HepG2 (cell line): ENCODE measurements around the gene PTH2. TPM values are rescaled to one million over a fixed set of nuclear protein-coding genes. Genes with fewer than 3 reads are reported as not detected.
A peak's percentile ranks its signal among the peaks of the same experiment; 100 is the strongest.

Experiments used
- ASH2L ChIP-seq: fragments of 300-600, 200-600 bp; sonication (generic); IDR thresholded peaks from 2 replicates; pipeline ENCODE4 v1.7.0; 2017; ENCODE audit warnings: low read depth, mild to moderate bottlenecking, moderate library complexity, mixed read lengths, low read length; ENCODE audit not compliant: insufficient read length
- BRF2 ChIP-seq: sonication (generic); formaldehyde crosslinking; IDR thresholded peaks from 2 replicates; pipeline ENCODE4 v1.8.1; 2022; ENCODE audit warnings: mild to moderate bottlenecking, missing genetic modification reagents
- DMAP1 ChIP-seq: IDR thresholded peaks from 2 replicates; pipeline ENCODE4 v1.6.1; 2016
- DR1 ChIP-seq: sonication (generic); formaldehyde crosslinking; IDR thresholded peaks from 2 replicates; pipeline ENCODE4 v1.8.0; 2021; ENCODE audit warnings: mild to moderate bottlenecking, missing genetic modification reagents, inconsistent platforms
- GATAD2A ChIP-seq: IDR thresholded peaks from 2 replicates; pipeline ENCODE4 v1.6.1; 2016
- GFI1 ChIP-seq: sonication (generic); formaldehyde crosslinking; IDR thresholded peaks from 2 replicates; pipeline ENCODE4 v1.5.0; 2020; ENCODE audit warnings: missing genetic modification reagents, mild to moderate bottlenecking, borderline replicate concordance
- HCFC1 ChIP-seq: fragments of 150-350 bp; IDR thresholded peaks from 2 replicates; pipeline ENCODE4 v1.6.1; 2014; ENCODE audit warnings: low read depth, low read length
- JDP2 ChIP-seq: sonication (generic); formaldehyde crosslinking; IDR thresholded peaks from 2 replicates; pipeline ENCODE4 v1.8.1; 2022; ENCODE audit warnings: missing genetic modification reagents, borderline replicate concordance
- MATR3 ChIP-seq: sonication (generic); formaldehyde crosslinking; IDR thresholded peaks from 2 replicates; pipeline ENCODE4 v1.4.0; 2020; ENCODE audit warnings: missing genetic modification reagents
- MAZ ChIP-seq, 2 experiments: sonication (generic) in 1 of 2; formaldehyde crosslinking in 1 of 2; IDR thresholded peaks; 2 replicates each; pipeline versions ENCODE4 v1.5.0 to v1.6.1; 2012 to 2020; ENCODE audit warnings: low read depth in 2 of 2, mild to moderate bottlenecking in 2 of 2, borderline replicate concordance in 1 of 2, improper control_type of control experiment in 1 of 2, low read length in 1 of 2, missing genetic modification reagents in 1 of 2, moderate library complexity in 1 of 2
- NFYB ChIP-seq: sonication (generic); formaldehyde crosslinking; IDR thresholded peaks from 2 replicates; pipeline ENCODE4 v1.4.0; 2020; ENCODE audit warnings: missing genetic modification reagents
- RERE ChIP-seq: IDR thresholded peaks from 2 replicates; pipeline ENCODE4 v1.6.1; 2016; ENCODE audit warnings: low read depth, missing genetic modification reagents, missing compliant biosample characterization
- REXO4 ChIP-seq: sonication (generic); formaldehyde crosslinking; IDR thresholded peaks from 2 replicates; pipeline ENCODE4 v1.8.0; 2022; ENCODE audit warnings: missing genetic modification reagents, mild to moderate bottlenecking, borderline replicate concordance
- RFX5 ChIP-seq: IDR thresholded peaks from 2 replicates; pipeline ENCODE4 v1.6.1; 2011; ENCODE audit warnings: low read depth, low read length, improper control_type of control experiment
- SKIL ChIP-seq: sonication (generic); formaldehyde crosslinking; IDR thresholded peaks from 2 replicates; pipeline ENCODE4 v1.8.0; 2022; ENCODE audit warnings: missing genetic modification reagents, mild to moderate bottlenecking, moderate library complexity, borderline replicate concordance
- SMAD3 ChIP-seq: sonication (generic); formaldehyde crosslinking; IDR thresholded peaks from 2 replicates; pipeline ENCODE4 v1.4.0; 2020; ENCODE audit warnings: missing genetic modification reagents
- SSRP1 ChIP-seq: IDR thresholded peaks from 2 replicates; pipeline ENCODE4 v1.6.1; 2016; ENCODE audit warnings: control low read depth
- TBL1XR1 ChIP-seq: fragments of 150-350 bp; IDR thresholded peaks from 2 replicates; pipeline ENCODE4 v1.6.1; 2014; ENCODE audit warnings: borderline replicate concordance, low read length; ENCODE audit not compliant: partially characterized antibody
- ZNF292 ChIP-seq: sonication (generic); formaldehyde crosslinking; IDR thresholded peaks from 2 replicates; pipeline ENCODE4 v1.8.1; 2022; ENCODE audit warnings: mild to moderate bottlenecking, low read depth, missing genetic modification reagents, borderline replicate concordance
- ZNF558 ChIP-seq: sonication (generic); formaldehyde crosslinking; IDR thresholded peaks from 2 replicates; pipeline ENCODE4 v1.9.0; 2022; ENCODE audit warnings: mild to moderate bottlenecking, missing genetic modification reagents, borderline replicate concordance
- ZNF709 ChIP-seq: sonication (generic); formaldehyde crosslinking; IDR thresholded peaks from 2 replicates; pipeline ENCODE4 v1.5.0; 2020; ENCODE audit warnings: mild to moderate bottlenecking, missing genetic modification reagents
- ZNF780A ChIP-seq: sonication (generic); formaldehyde crosslinking; IDR thresholded peaks from 2 replicates; pipeline ENCODE4 v1.8.0; 2022; ENCODE audit warnings: mild to moderate bottlenecking, missing genetic modification reagents, moderate library complexity
- polyA plus RNA-seq, 8 experiments: library from polyadenylated mRNA; depleted of rRNA in 3 of 8; stranded (reverse) in 7 of 8; unstranded in 1 of 8; fragments of >200 nt; fragmentation: Illumina TruSeq in 4 of 8; extraction: Trizol in 4 of 8; gene quantifications; 2 replicates each; pipeline versions ENCODE4 v1.2.1 to v1.2.3, GENCODE V29; 2011 to 2016; ENCODE audit warnings: low read depth in 4 of 8, missing spikeins in 1 of 8, mixed read lengths in 1 of 8; ENCODE audit not compliant: insufficient read depth in 1 of 8
- total RNA-seq, 5 experiments: library from RNA; depleted of rRNA; stranded (reverse); fragments of >200 nt; fragmentation: Illumina TruSeq; extraction: Trizol; gene quantifications; 2 replicates each; pipeline ENCODE4 v1.2.3, GENCODE V29; 2016; ENCODE audit warnings: low read depth in 1 of 5

Gene PTH2
- total and polyA plus RNA-seq, 2 of the 13 experiments (the other 11 are each of a cell fraction or from before 2014, with no cell fraction given), result not detected

- no peak for TF ChIP-seq RERE (CRISPR knock-in tag)
- TF ChIP-seq ASH2L, result peak; percentile 50
- no peak for TF ChIP-seq ZNF780A (CRISPR knock-in tag)
- TF ChIP-seq DMAP1 (CRISPR knock-in tag), result no peak; the same call in 1 of the 2 replicates
- TF ChIP-seq GFI1, result no peak
- peak; percentile 80; the same call in 1 of the 2 replicates for TF ChIP-seq MAZ (IDR thresholded peaks at IDR 0.05; ENCODE audit: borderline replicate concordance, low read depth, low read length)
- TF ChIP-seq MAZ (CRISPR knock-in tag; IDR thresholded peaks at IDR 0.05; ENCODE audit: low read depth), result peak; percentile 82
- no peak for TF ChIP-seq ZNF709 (CRISPR knock-in tag)
- no peak for TF ChIP-seq SMAD3 (CRISPR knock-in tag)
- TF ChIP-seq ZNF558 (CRISPR knock-in tag), result no peak
- TF ChIP-seq REXO4 (CRISPR knock-in tag), result no peak
- peak; percentile 45 for TF ChIP-seq TBL1XR1
- 0 out of 2 replicates have a peak, but pooled peaks have one; percentile 21 for TF ChIP-seq GATAD2A
- no peak for TF ChIP-seq BRF2
- TF ChIP-seq MATR3, result no peak
- peak; percentile 26; the same call in 1 of the 2 replicates for TF ChIP-seq NFYB (CRISPR knock-in tag)
- no peak; the same call in 1 of the 2 replicates for TF ChIP-seq ZNF292 (CRISPR knock-in tag)
- no peak for TF ChIP-seq RFX5
- TF ChIP-seq DR1 (CRISPR knock-in tag), result no peak
- peak; percentile 98 for TF ChIP-seq HCFC1
- TF ChIP-seq SKIL (CRISPR knock-in tag), result no peak
- TF ChIP-seq SSRP1 (CRISPR knock-in tag), result no peak; the same call in 1 of the 2 replicates
- TF ChIP-seq JDP2 (CRISPR knock-in tag), result no peak
Measured at GRCh38 chr19:49443366-49444099, 20.3 kb upstream of the PTH2 start (continued).
